K562 (cell line): ENCODE results near the gene ANGPTL3. TPM values are rescaled to one million over a fixed set of nuclear protein-coding genes. Genes with fewer than 3 reads are reported as not detected.

Experiments used
- ATF1 ChIP-seq, 2 experiments: fragments of 450-650 bp in 1 of 2; IDR thresholded peaks; 2 replicates each; pipeline ENCODE4 v1.6.1; 2016; ENCODE audit warnings: missing compliant biosample characterization in 1 of 2, missing genetic modification characterization in 1 of 2
- C11orf30 ChIP-seq: fragments of 450-650 bp; IDR thresholded peaks from 2 replicates; pipeline ENCODE4 v1.6.1; 2016; ENCODE audit warnings: low read depth, mild to moderate bottlenecking
- CBX2 ChIP-seq: fragments of 200-600 bp; sonication (generic); IDR thresholded peaks from one replicate; pipeline ENCODE4 v1.6.1; 2012; ENCODE audit warnings: mild to moderate bottlenecking, low read length, inconsistent platforms; ENCODE audit not compliant: insufficient read depth, poor library complexity, severe bottlenecking
- CHCHD3 ChIP-seq: fragments of 250-450 bp; sonication (Bioruptor Pico); IDR thresholded peaks from 2 replicates; pipeline ENCODE4 v2.1.2; 2022; ENCODE audit warnings: mild to moderate bottlenecking
- JUN ChIP-seq, 2 experiments: sonication (generic) in 1 of 2; formaldehyde crosslinking in 1 of 2; IDR thresholded peaks; 2 replicates each; pipeline versions ENCODE4 v1.6.1 to v1.8.0; 2012 to 2022; ENCODE audit warnings: borderline replicate concordance in 2 of 2, mild to moderate bottlenecking in 2 of 2, improper control_type of control experiment in 1 of 2, low read depth in 1 of 2, low read length in 1 of 2, missing genetic modification reagents in 1 of 2
- NR1H2 ChIP-seq: sonication (generic); formaldehyde crosslinking; IDR thresholded peaks from 2 replicates; pipeline ENCODE4 v1.4.0; 2020; ENCODE audit warnings: mild to moderate bottlenecking, missing genetic modification reagents
- ZKSCAN1 ChIP-seq: fragments of 150-350 bp; IDR thresholded peaks from 2 replicates; pipeline ENCODE4 v1.6.1; 2016; ENCODE audit warnings: low read depth, low read length
- ZNF165 ChIP-seq: fragments of 250-450 bp; sonication (Bioruptor Pico); IDR thresholded peaks from 2 replicates; pipeline ENCODE4 v1.4.0; 2020; ENCODE audit warnings: borderline replicate concordance
- ZNF316 ChIP-seq: fragments of 450-650 bp; IDR thresholded peaks from 2 replicates; pipeline ENCODE4 v1.6.1; 2016
- polyA plus RNA-seq, 8 experiments: library from polyadenylated mRNA; depleted of rRNA in 4 of 8; stranded (reverse) in 5 of 8; unstranded in 3 of 8; fragments of >200 nt; fragmentation: Nextera tagmentation in 2 of 8; fragmentation: Illumina TruSeq in 1 of 8; extraction: Ambion mirVana in 2 of 8; extraction: Trizol in 1 of 8; gene quantifications; 2 replicates each; pipeline versions ENCODE4 v1.2.1 to v1.2.3, GENCODE V29; 2011 to 2014; ENCODE audit warnings: inconsistent platforms in 1 of 8, missing spikeins in 1 of 8
- total RNA-seq, 7 experiments: library from RNA; depleted of rRNA in 6 of 7; stranded (reverse); fragments of >200 nt in 6 of 7; fragmentation: Illumina TruSeq in 2 of 7; extraction: Trizol in 2 of 7; gene quantifications; 2 replicates each; pipeline versions ENCODE4 v1.2.1 to v1.2.3, GENCODE V29; 2011 to 2021; ENCODE audit warnings: low replicate concordance in 1 of 7
- TF ChIP-seq, protein P1 (sequence below), 2 experiments: fragments of 450-650 bp; IDR thresholded peaks; 2 replicates each; pipeline ENCODE4 v1.6.1; 2016; ENCODE audit warnings: mild to moderate bottlenecking in 2 of 2, borderline replicate concordance in 1 of 2, low read depth in 1 of 2, moderate library complexity in 1 of 2
- TF ChIP-seq, protein P2 (sequence below): fragments of 450-650 bp; IDR thresholded peaks from 2 replicates; pipeline ENCODE4 v1.6.1; 2016; ENCODE audit warnings: missing biosample characterization, missing genetic modification characterization

The ANGPTL3 gene
- total and polyA plus RNA-seq, 9 of the 15 experiments (the other 6 are each of a cell fraction or from before 2014, with no cell fraction given): not detected

DNA sequence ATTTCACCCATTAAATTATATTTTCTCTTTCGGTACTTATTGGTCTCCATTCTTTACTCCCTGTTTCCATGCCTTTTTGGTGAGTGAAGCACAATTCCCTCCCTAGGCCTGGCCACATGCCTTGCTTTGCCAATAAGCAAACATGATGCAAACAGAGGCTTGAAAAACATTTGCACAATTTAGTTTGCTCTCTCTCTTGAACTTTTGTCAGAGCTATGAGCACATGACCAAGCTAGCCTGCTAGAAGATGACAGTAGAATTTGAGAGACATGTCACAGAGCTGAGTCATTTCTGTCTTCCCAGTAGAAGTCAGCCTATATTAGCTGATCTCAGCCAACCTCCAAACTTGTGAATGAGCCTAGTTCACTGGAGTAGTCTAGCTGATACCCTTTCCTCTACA is 24.6 kb downstream of the ANGPTL3 start (continued):
- TF ChIP-seq, protein P1, sequence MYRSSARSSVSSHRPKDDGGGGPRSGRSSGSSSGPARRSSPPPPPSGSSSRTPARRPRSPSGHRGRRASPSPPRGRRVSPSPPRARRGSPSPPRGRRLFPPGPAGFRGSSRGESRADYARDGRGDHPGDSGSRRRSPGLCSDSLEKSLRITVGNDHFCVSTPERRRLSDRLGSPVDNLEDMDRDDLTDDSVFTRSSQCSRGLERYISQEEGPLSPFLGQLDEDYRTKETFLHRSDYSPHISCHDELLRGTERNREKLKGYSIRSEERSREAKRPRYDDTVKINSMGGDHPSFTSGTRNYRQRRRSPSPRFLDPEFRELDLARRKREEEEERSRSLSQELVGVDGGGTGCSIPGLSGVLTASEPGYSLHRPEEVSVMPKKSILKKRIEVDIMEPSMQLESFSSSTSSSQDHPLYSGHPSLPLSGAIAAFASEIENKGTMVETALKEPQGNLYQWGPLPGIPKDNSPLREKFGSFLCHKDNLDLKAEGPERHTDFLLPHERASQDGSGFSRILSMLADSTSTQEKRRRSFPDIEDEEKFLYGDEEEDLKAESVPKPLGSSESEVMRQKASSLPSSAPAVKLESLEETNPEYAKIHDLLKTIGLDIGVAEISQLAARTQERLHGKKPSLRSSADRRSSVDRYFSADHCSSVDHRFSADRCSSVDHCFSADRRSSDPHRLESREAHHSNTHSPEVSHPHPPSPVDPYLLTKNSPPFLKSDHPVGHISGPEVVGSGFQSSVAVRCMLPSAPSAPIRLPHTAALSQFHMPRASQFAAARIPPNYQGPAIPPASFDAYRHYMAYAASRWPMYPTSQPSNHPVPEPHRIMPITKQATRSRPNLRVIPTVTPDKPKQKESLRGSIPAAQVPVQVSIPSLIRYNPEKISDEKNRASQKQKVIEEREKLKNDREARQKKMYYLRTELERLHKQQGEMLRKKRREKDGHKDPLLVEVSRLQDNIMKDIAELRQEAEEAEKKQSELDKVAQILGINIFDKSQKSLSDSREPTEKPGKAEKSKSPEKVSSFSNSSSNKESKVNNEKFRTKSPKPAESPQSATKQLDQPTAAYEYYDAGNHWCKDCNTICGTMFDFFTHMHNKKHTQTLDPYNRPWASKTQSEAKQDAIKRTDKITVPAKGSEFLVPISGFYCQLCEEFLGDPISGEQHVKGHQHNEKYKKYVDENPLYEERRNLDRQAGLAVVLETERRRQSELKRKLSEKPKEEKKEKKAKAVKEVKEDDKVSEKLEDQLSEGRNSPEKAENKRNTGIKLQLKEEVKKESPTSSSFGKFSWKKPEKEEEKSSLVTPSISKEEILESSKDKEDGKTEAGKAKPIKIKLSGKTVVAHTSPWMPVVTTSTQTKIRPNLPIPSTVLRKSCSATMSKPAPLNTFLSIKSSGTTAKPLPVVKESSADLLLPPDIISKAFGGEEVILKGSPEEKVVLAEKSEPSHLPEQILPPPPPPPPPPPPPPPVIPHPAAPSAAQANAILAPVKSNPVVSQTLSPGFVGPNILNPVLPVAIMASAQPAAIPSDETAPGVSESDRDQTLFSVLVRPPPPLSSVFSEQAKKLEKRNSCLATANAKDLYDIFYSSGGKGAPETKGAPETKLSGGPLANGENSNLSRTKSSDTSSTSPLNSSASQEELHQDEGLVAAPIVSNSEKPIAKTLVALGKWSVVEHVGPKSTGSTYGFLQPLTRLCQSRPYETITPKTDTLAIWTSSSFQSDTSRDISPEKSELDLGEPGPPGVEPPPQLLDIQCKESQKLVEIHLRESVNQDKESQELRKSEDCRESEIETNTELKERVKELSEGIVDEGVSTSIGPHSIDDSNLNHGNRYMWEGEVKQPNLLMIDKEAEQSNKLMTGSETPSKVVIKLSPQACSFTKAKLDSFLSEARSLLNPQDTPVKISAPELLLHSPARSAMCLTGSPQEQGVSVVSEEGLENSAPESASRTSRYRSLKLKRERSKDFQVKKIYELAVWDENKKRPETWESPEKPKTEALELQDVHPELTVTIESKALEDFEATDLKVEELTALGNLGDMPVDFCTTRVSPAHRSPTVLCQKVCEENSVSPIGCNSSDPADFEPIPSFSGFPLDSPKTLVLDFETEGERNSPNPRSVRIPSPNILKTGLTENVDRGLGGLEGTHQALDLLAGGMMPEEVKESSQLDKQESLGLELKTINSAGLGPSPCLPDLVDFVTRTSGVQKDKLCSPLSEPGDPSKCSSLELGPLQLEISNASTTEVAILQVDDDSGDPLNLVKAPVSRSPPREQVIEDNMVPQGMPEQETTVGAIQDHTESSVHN (IDR thresholded peaks at IDR 0.05; ENCODE audit: borderline replicate concordance in 1 of 2, low read depth in 1 of 2): peak in 1 of 2 experiments; percentile 34; a peak in 1 of 4 replicates
- TF ChIP-seq JUN (IDR thresholded peaks at IDR 0.05; ENCODE audit: borderline replicate concordance, low read depth, low read length) (peak; percentile 71), JUN (CRISPR knock-in tag; IDR thresholded peaks at IDR 0.05; ENCODE audit: borderline replicate concordance) (no peak), ZKSCAN1 (no peak), ZNF165 (CRISPR knock-in tag) (no peak), C11orf30 (peak; percentile 85), ATF1 (CRISPR knock-in tag; IDR thresholded peaks at IDR 0.05) (no peak), ATF1 (tag; IDR thresholded peaks at IDR 0.05) (peak; percentile 73), ZNF316 (peak; percentile 85), CBX2 (no peak), NR1H2 (CRISPR knock-in tag) (no peak), CHCHD3 (no peak)
- TF ChIP-seq, protein P2, sequence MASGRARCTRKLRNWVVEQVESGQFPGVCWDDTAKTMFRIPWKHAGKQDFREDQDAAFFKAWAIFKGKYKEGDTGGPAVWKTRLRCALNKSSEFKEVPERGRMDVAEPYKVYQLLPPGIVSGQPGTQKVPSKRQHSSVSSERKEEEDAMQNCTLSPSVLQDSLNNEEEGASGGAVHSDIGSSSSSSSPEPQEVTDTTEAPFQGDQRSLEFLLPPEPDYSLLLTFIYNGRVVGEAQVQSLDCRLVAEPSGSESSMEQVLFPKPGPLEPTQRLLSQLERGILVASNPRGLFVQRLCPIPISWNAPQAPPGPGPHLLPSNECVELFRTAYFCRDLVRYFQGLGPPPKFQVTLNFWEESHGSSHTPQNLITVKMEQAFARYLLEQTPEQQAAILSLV: peak; percentile 20; the same call in 1 of the 2 replicates
